GM21825 (cell line): ENCODE results near the gene THYN1.
"Not testable (repeated sequence)": the region's sequence is repeated elsewhere in the genome, so short reads cannot be mapped to it uniquely, and the experiment has no call there.

ENCODE experiments used
- ATAC-seq: cut with Tn5 transposase; IDR thresholded peaks from one replicate; pipeline ENCODE4 v1.9.1; 2021; ENCODE audit warnings: mild to moderate bottlenecking, moderate library complexity; ENCODE audit not compliant: unreplicated experiment

The THYN1 gene

GRCh38 chr11:134275534-134276395 lies 22.6 kb upstream of the THYN1 start, which contains the start of gene GLB1L3:
GLB1L3 (plus strand) TSS chr11:134276379; CDS start chr11:134276741, 362 bp downstream.
- ATAC-seq: no peak

- ATAC-seq: no peak
These were observed 22.0 kb upstream of the THYN1 start for GRCh38 chr11:134275188-134275533.

- no peak for ATAC-seq
These were observed 20.2 kb upstream of the THYN1 start for GRCh38 chr11:134273317-134273712.

- ATAC-seq: no peak
These were observed 19.5 kb upstream of the THYN1 start for GRCh38 chr11:134272381-134273316.

GRCh38 chr11:134271978-134272377 lies 18.8 kb upstream of the THYN1 start:
- ATAC-seq: no peak

GRCh38 chr11:134270250-134270714 lies 17.1 kb upstream of the THYN1 start:
- no peak for ATAC-seq

GRCh38 chr11:134267966-134268365 lies 14.8 kb upstream of the THYN1 start:
- ATAC-seq: no peak

GRCh38 chr11:134267461-134267860 lies 14.3 kb upstream of the THYN1 start:
- ATAC-seq: no peak

GRCh38 chr11:134266841-134267251 lies 13.7 kb upstream of the THYN1 start:
- no peak for ATAC-seq

- ATAC-seq: no peak
These were observed 13.3 kb upstream of the THYN1 start for GRCh38 chr11:134266440-134266839.

GRCh38 chr11:134264966-134265764 lies 12.0 kb upstream of the THYN1 start:
- ATAC-seq: no peak

GRCh38 chr11:134261626-134262488 lies 8.7 kb upstream of the THYN1 start:
- no peak for ATAC-seq

GRCh38 chr11:134260983-134261382 lies 7.8 kb upstream of the THYN1 start:
- ATAC-seq: no peak

GRCh38 chr11:134260503-134260902 lies 7.4 kb upstream of the THYN1 start:
- no peak for ATAC-seq

- no peak for ATAC-seq
These were observed 5.4 kb upstream of the THYN1 start for GRCh38 chr11:134258577-134258976.

- ATAC-seq: no peak
These were observed 3.9 kb upstream of the THYN1 start for GRCh38 chr11:134257101-134257500.

GRCh38 chr11:134255184-134255561 lies 2.0 kb upstream of the THYN1 start:
- not testable (repeated sequence) for ATAC-seq

- ATAC-seq: no peak
These were observed 1.5 kb upstream of the THYN1 start for GRCh38 chr11:134254433-134255183.
